Thyroid gland (tissue), 4 donors: ENCODE results near the gene GFRA3.

Experiments used
- CTCF ChIP-seq, 6 experiments: fragments of 200-600 bp in 3 of 6; fragments of 450-650 bp in 3 of 6; sonication (generic) in 3 of 6; IDR thresholded peaks; one replicate each; pipeline ENCODE4 v1.5.1; 2016 to 2019; ENCODE audit warnings: antibody characterized with exemption in 6 of 6, mild to moderate bottlenecking in 2 of 6, inconsistent platforms in 1 of 6, moderate library complexity in 1 of 6
- POLR2A ChIP-seq, 2 donors: fragments of 450-650 bp; IDR thresholded peaks; one replicate each; pipeline ENCODE4 v1.6.1; 2017; ENCODE audit warnings: antibody characterized with exemption in 2 of 2, mild to moderate bottlenecking in 2 of 2, moderate library complexity in 1 of 2

DNA sequence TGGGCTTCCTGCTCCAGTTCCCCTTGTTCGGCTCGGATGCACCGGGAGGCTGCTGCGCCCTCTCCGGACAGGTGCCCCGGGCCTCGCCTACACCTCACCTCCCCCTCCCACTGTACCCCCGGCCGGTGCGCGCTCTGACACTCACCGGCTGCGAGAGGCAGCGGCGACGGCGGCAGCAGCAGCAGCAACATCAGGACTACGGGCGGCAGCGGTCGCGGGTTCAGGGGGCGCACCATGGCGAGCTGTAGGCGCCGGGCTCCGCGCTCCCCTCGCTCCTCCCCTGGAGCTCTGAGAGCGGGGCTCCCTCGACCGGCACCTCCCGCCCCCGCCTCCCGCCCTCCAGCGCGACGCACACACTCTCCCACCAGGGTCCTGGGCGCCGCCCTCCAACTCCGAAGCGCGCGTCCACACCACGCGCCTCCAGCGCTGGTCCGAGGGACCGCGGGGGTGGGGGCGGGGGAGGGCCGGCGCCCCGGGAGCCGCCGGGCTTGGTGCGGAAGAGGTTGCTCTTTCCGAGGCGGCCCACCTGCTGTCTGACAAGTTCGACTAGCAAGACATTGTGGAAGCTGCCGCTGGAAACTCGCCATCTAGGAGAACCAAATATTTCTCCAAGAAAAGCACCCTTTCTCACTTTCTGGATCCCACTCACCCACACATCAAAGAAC, at the start of gene GFRA3:
- TF ChIP-seq CTCF (IDR thresholded peaks at IDR 0.05) (no peak), POLR2A (IDR thresholded peaks at IDR 0.05) (no peak)
